RWPE2 (cell line): ENCODE data around the gene FAM120B.

Experiments used
- ATAC-seq: fragments of 200-7000 bp; cut with Tn5 transposase; 3 replicates; pipeline ENCODE4 v1.9.1; 2021; ENCODE audit warnings: low read depth
- DNase-seq: peaks from one replicate; pipeline ENCODE4 v3.0.0-alpha.2; 2020; ENCODE audit warnings: low spot score
- H3K27ac ChIP-seq: fragments of 450-650 bp; 2 replicates; pipeline ENCODE4 v1.5.1; 2017; ENCODE audit warnings: mild to moderate bottlenecking; ENCODE audit not compliant: poor library complexity, severe bottlenecking
- H3K27me3 ChIP-seq: fragments of 250-450 bp; sonication (Bioruptor Pico); 2 replicates; pipeline ENCODE4 v1.5.1; 2021; ENCODE audit warnings: mild to moderate bottlenecking, moderate library complexity; ENCODE audit not compliant: insufficient read depth, poor library complexity, severe bottlenecking
- H3K36me3 ChIP-seq: fragments of 250-450 bp; sonication (Bioruptor Pico); 2 replicates; pipeline ENCODE4 v1.5.1; 2020; ENCODE audit warnings: low read depth, mild to moderate bottlenecking, moderate library complexity
- H3K4me1 ChIP-seq: fragments of 250-450 bp; sonication (Bioruptor Pico); 2 replicates; pipeline ENCODE4 v1.5.1; 2021; ENCODE audit warnings: mild to moderate bottlenecking, moderate library complexity; ENCODE audit not compliant: insufficient read depth, poor library complexity, severe bottlenecking
- H3K4me3 ChIP-seq: fragments of 250-450 bp; sonication (Bioruptor Pico); 2 replicates; pipeline ENCODE4 v1.5.1; 2021; ENCODE audit warnings: mild to moderate bottlenecking, moderate library complexity; ENCODE audit not compliant: severe bottlenecking
- H3K9me3 ChIP-seq: fragments of 250-450 bp; sonication (Bioruptor Pico); 2 replicates; pipeline ENCODE4 v1.5.1; 2021; ENCODE audit warnings: mild to moderate bottlenecking, moderate library complexity; ENCODE audit not compliant: severe bottlenecking
- CTCF ChIP-seq: fragments of 450-650 bp; IDR thresholded peaks from one replicate; pipeline ENCODE4 v1.5.1; 2017; ENCODE audit warnings: mild to moderate bottlenecking, moderate library complexity; ENCODE audit not compliant: poor library complexity, severe bottlenecking

The FAM120B gene

DNA sequence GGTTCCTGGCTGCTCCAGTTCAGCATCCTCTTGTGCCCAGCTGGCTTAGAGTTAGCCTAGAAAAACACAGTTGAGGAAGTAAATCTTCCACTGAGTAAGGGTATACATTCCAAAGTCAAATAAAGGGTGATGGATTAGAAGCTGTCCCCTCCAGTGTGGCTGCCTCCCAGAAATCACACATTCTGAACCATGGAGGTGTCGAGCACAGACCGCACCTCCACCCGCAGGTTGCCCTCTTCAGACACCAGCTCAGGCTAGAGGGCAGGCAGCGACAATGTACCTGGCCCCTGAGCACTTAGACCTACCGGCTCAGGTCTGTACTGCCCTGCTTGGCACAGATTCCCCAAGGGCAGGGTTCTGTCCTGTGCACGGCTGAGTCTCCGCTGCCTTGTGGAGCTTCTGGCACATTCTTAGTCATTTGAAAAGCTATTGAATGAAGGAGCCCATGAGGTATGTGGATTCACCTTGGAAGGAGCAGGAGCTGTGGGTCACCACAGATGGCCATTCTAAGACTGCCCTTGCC lies 118.1 kb downstream of the FAM120B start:
- Histone ChIP-seq H3K27ac (no peak overlapping the region), H3K9me3 (no peaks in the 10 kb centered on the region), H3K4me3 (no peak overlapping the region), H3K4me1 (no peaks in the 10 kb centered on the region), H3K36me3 (no peaks in the 10 kb centered on the region), H3K27me3 (no peaks in the 10 kb centered on the region)
- ATAC-seq (0 out of 3 replicates have a peak, but pooled peaks have one; percentile 19), DNase-seq (no peak)
- no peak for TF ChIP-seq CTCF

DNA sequence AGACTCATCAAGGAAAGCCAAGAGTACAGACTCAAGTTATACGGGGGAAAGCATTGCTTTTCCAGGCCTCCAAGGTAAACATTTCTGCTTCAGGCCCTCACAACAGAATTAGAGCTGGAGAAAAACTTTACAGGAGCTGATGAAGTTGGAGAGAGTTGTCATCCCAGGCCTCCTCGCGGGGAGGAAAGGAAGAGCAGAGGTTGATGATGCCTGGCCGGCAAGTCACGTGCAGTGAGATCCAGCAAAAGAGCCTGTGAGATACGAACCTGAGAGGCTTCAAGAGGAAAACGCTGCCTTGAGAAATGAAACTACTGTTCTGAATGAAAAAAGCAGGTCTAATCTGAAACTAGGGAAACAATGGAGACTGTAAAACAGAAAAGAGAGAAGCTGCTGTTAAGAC lies 122.9 kb downstream of the FAM120B start:
- TF ChIP-seq CTCF = no peak
- Histone ChIP-seq H3K27me3 (no peaks in the 10 kb centered on the region), H3K9me3 (no peaks in the 10 kb centered on the region), H3K4me1 (no peaks in the 10 kb centered on the region), H3K36me3 (no peaks in the 10 kb centered on the region), H3K4me3 (no peak overlapping the region), H3K27ac (no peak overlapping the region)
- ATAC-seq = no peak
- DNase-seq = no peak

- no peak for ATAC-seq
- no peak for DNase-seq
Measured at GRCh38 chr6:170433163-170434116, 126.9 kb downstream of the FAM120B start.

DNA sequence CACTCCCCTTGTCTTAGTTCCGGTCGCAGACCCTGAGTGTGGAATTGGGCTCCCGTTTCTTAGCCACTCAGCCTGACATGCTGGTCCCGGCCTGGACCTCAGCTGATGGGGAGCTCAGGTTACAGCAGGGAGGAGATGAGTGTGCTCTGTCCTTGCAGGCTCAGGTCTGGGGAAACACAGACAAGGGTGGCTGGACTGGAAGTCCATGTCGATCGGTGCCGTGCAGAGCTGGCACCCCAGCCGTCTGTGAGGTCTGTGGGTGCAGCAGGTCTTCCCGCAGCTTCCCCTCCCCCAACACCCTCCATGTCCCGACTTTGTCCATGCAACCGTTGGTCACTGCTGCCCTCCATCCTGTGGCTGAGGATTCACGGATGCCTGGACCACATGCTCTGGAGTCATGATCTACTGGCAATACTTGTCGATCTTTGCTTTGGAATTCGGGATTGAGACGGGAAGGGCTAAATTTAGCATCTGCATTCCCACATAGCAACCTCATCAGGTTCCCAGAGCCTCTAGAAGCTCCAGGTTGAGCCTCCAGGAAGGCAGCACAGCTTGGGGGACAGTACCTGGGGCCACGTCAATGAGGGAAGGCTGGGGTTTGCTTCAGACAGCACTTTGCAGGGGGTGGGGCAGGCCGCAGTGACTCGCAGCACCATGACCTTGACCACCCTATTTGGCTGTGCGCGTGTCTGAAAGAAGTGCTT lies 127.7 kb downstream of the FAM120B start:
- Histone ChIP-seq H3K27me3 (no peaks in the 10 kb centered on the region), H3K36me3 (no peaks in the 10 kb centered on the region), H3K4me3 (no peak overlapping the region), H3K4me1 (peaks cover 9% of the 10 kb centered on the region), H3K9me3 (no peaks in the 10 kb centered on the region), H3K27ac (no peak overlapping the region)
- no peak for ATAC-seq
- no peak for DNase-seq
- no peak for TF ChIP-seq CTCF

More at GRCh38 chr6:170433163-170434116, 126.9 kb downstream of the FAM120B start:
- Histone ChIP-seq H3K4me3 (no peak overlapping the region), H3K27ac (no peak overlapping the region), H3K27me3 (no peaks in the 10 kb centered on the region), H3K36me3 (no peaks in the 10 kb centered on the region), H3K9me3 (no peaks in the 10 kb centered on the region), H3K4me1 (peaks cover 9% of the 10 kb centered on the region)
- TF ChIP-seq CTCF = no peak
